Right lobe of liver (tissue), 6 donors: ENCODE measurements around the gene TENM3. TPM values are rescaled to one million over a fixed set of nuclear protein-coding genes. Genes with fewer than 3 reads are reported as not detected.
"Not testable (repeated sequence)": the region's sequence is repeated elsewhere in the genome, so short reads cannot be mapped to it uniquely, and the experiment has no call there.

Source experiments
- ATAC-seq, 4 donors: fragments of 200-7000 bp; cut with Tn5 transposase; one replicate each; pipeline ENCODE4 v1.9.1; 2020; ENCODE audit warnings: mild to moderate bottlenecking in 4 of 4, moderate library complexity in 4 of 4
- DNase-seq, 3 donors: peaks; one replicate each; pipeline ENCODE4 v3.0.0-alpha.2; 2020
- H3K27ac ChIP-seq, 3 donors: fragments of 200-600 bp; one replicate each; pipeline ENCODE4 v1.8.0; 2022
- H3K27me3 ChIP-seq, 2 donors: fragments of 200-600 bp; one replicate each; pipeline ENCODE4 v1.8.0; 2022
- H3K36me3 ChIP-seq, 4 donors: fragments of 200-600 bp; sonication (generic) in 1 of 4; one replicate each; pipeline versions ENCODE4 v1.5.1 to v1.8.0; 2017 to 2022; ENCODE audit warnings: control low read depth in 1 of 4
- H3K4me1 ChIP-seq, 4 donors: fragments of 200-600 bp; sonication (generic) in 1 of 4; one replicate each; pipeline versions ENCODE4 v1.5.1 to v1.8.0; 2017 to 2022; ENCODE audit warnings: control low read depth in 1 of 4
- H3K4me3 ChIP-seq, 3 donors: fragments of 200-600 bp; one replicate each; pipeline ENCODE4 v1.8.0; 2022
- H3K9me3 ChIP-seq, 4 donors: fragments of 200-600 bp; sonication (generic) in 1 of 4; one replicate each; pipeline versions ENCODE4 v1.5.1 to v1.8.0; 2017 to 2022; ENCODE audit warnings: control low read depth in 1 of 4
- POLR2A ChIP-seq: fragments of 450-650 bp; IDR thresholded peaks from one replicate; pipeline ENCODE4 v1.6.1; 2017; ENCODE audit warnings: antibody characterized with exemption, mild to moderate bottlenecking
- WGBS: methylation state at CpG from one replicate; pipeline ENCODE4 v1.1.6; 2018; ENCODE audit warnings: low coverage, low lambda C conversion rate; ENCODE audit not compliant: insufficient coverage; ENCODE audit errors: missing lambda C conversion rate; 5-methylcytosine and 5-hydroxymethylcytosine counted together
- intact Hi-C, 2 donors: fragments of 100-400 bp; cut with DNase I; formaldehyde crosslinking; loops; one replicate each; pipeline versions ENCODE4 v1.11.2 to v1.14.1; 2022
- total RNA-seq, 6 experiments: library from RNA; depleted of rRNA in 2 of 6; stranded (reverse); fragments of >200 nt in 2 of 6; fragmentation: NEBNext Ultra II Directional in 3 of 6; extraction: Animal tissue kit (Norgen Biotek cat#: 25700) in 3 of 6; gene quantifications; one replicate each; pipeline versions ENCODE4 v1.1.0 to v1.2.4, GENCODE V29; 2016 to 2023
- TF ChIP-seq, protein P1 (sequence below), 4 donors: fragments of 200-600 bp in 3 of 4; fragments of 450-650 bp in 1 of 4; IDR thresholded peaks; one replicate each; pipeline versions ENCODE4 v1.5.1 to v1.8.0; 2016 to 2022; ENCODE audit warnings: antibody characterized with exemption in 4 of 4, mild to moderate bottlenecking in 2 of 4
- donor health status: DM: no; HTN: yes; CAD: no.
- donor health status: DM: no; HTN: no; CAD: no.
- donor health status: DM: no; HTN: no; CAD: no.
- donor health status: DM: no; HTN: yes; CAD: no.
- donor health status: DM: no; HTN: yes; CAD: no.

Gene TENM3
- total RNA-seq, 6 experiments from 2014 or later, result 0.06 to 3.0 (median 1.1) TPM

GRCh38 chr4:182240161-182241130, 2.8 kb upstream of the TENM3 start:
- WGBS, result 40% methylated on average over 17 of the region's 18 CpGs
- H3K4me3 ChIP-seq, result no peak overlapping the region
- H3K4me1 ChIP-seq, result no peaks in the 10 kb centered on the region
- H3K36me3 ChIP-seq, result no peaks in the 10 kb centered on the region
- no peak for TF ChIP-seq POLR2A
- TF ChIP-seq, protein P1, sequence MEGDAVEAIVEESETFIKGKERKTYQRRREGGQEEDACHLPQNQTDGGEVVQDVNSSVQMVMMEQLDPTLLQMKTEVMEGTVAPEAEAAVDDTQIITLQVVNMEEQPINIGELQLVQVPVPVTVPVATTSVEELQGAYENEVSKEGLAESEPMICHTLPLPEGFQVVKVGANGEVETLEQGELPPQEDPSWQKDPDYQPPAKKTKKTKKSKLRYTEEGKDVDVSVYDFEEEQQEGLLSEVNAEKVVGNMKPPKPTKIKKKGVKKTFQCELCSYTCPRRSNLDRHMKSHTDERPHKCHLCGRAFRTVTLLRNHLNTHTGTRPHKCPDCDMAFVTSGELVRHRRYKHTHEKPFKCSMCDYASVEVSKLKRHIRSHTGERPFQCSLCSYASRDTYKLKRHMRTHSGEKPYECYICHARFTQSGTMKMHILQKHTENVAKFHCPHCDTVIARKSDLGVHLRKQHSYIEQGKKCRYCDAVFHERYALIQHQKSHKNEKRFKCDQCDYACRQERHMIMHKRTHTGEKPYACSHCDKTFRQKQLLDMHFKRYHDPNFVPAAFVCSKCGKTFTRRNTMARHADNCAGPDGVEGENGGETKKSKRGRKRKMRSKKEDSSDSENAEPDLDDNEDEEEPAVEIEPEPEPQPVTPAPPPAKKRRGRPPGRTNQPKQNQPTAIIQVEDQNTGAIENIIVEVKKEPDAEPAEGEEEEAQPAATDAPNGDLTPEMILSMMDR (IDR thresholded peaks at IDR 0.05), result no peak
- no peak overlapping the region for H3K27ac ChIP-seq
- intact Hi-C loops, result no loop called here
- DNase-seq, result no peak
- H3K27me3 ChIP-seq, result no peaks in the 10 kb centered on the region
- no peak for ATAC-seq
- H3K9me3 ChIP-seq, result no peaks in the 10 kb centered on the region

DNA sequence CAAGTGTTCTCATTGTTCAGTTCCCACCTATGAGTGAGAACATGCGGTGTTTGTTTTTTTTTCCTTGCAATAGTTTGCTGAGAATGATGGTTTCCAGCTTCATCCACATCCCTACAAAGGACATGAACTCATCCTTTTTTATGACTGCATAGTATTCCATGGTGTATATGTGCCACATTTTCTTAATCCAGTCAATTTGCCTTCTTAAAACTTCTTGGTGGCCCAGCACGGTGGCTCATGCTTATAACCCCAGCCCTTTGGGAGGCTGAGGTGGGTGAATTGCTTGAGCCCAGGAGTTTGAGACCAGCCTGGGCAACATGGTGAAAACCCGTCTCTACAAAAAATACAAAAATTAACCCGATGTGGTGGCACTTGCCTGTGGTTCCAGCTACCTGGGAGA, 942 bp upstream of the TENM3 start:
- WGBS, result 60% methylated on average over 2 of the region's 4 CpGs
- DNase-seq, H3K9me3 ChIP-seq, H3K4me1 ChIP-seq, H3K27me3 ChIP-seq, H3K27ac ChIP-seq, H3K36me3 ChIP-seq, ATAC-seq, intact Hi-C loops, H3K4me3 ChIP-seq: not testable (repeated sequence)

DNA sequence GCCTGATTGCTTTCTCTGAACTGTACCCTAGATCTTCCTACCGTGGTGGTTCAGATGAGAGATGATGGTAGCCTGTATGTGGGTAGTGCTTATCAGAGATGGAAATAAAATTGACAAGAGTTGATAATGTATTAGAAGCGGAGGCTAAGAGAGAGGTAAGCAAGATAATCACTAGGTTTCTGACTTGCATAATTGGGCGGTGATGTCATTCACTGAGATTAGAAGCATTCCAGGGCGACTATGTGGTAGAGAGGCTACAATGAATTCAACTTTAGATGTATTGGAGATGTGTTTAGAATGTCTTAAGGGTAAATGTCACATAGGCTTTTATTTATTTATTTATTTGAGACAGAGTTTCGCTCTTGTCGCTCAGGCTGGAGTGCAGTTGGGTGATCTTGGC, 415 bp upstream of the TENM3 start:
- Histone ChIP-seq H3K27ac (no peak overlapping the region), H3K4me1 (no peaks in the 10 kb centered on the region), H3K9me3 (no peaks in the 10 kb centered on the region), H3K27me3 (no peaks in the 10 kb centered on the region), H3K36me3 (no peaks in the 10 kb centered on the region), H3K4me3 (no peak overlapping the region)
- intact Hi-C loops, result no loop called here
- no peak for ATAC-seq
- WGBS, result 85% methylated on average over 6 of the region's 6 CpGs
- TF ChIP-seq POLR2A, result no peak
- TF ChIP-seq, protein P1 (IDR thresholded peaks at IDR 0.05), result no peak
- DNase-seq, result no peak

- DNase-seq, result no peak
- WGBS, result 54% methylated on average over 2 of the region's 2 CpGs
- intact Hi-C loops, result no loop called here
Observed at GRCh38 chr4:182245041-182245440, 1.8 kb downstream of the TENM3 start.

More at GRCh38 chr4:182245041-182245440, 1.8 kb downstream of the TENM3 start:
- Histone ChIP-seq H3K4me3 (no peak overlapping the region), H3K9me3 (no peaks in the 10 kb centered on the region), H3K27me3 (no peaks in the 10 kb centered on the region), H3K27ac (no peak overlapping the region), H3K36me3 (no peaks in the 10 kb centered on the region), H3K4me1 (no peaks in the 10 kb centered on the region)
- no peak for ATAC-seq
- TF ChIP-seq, protein P1 (IDR thresholded peaks at IDR 0.05), result no peak
- TF ChIP-seq POLR2A, result no peak
